B cell (primary cell): ENCODE data around the gene DGKQ. TPM values are rescaled to one million over a fixed set of nuclear protein-coding genes. Genes with fewer than 3 reads are reported as not detected.
A peak's percentile ranks its signal among the peaks of the same experiment; 100 is the strongest.

Source experiments
- ATAC-seq: fragments of 200-7000 bp; cut with Tn5 transposase; one replicate; pipeline ENCODE4 v1.10.0; 2021; ENCODE audit warnings: low read depth, mild to moderate bottlenecking, moderate number of reproducible peaks, moderate library complexity
- CTCF ChIA-PET: fragments of 350-600 bp; sonication (Branson Sonifier 250); formaldehyde crosslinking; loops from one replicate; lab custom pipeline; 2021; ENCODE audit warnings: antibody characterized with exemption, inconsistent platforms; lab: Charles Lee
- POLR2A ChIA-PET: fragments of 350-600 bp; sonication (Branson Sonifier 250); formaldehyde crosslinking; loops from one replicate; lab custom pipeline; 2021; ENCODE audit warnings: antibody characterized with exemption; lab: Charles Lee
- DNase-seq: peaks from one replicate; pipeline ENCODE4 v3.0.0; 2013
- H2AFZ ChIP-seq: 2 replicates; pipeline ENCODE4 v1.6.1; 2012; ENCODE audit warnings: mild to moderate bottlenecking, low read depth, low read length; ENCODE audit not compliant: insufficient read depth, poor library complexity, severe bottlenecking
- H3K27ac ChIP-seq, 2 donors: 1 replicate in 1 of 2; 2 replicates in 1 of 2; pipeline ENCODE4 v1.5.1; 2012 to 2013; ENCODE audit warnings: low read length in 2 of 2, mild to moderate bottlenecking in 2 of 2, moderate library complexity in 1 of 2
- H3K27me3 ChIP-seq, 4 experiments: fragments of 200-600 bp in 1 of 4; sonication (generic) in 1 of 4; replicated peaks in 1 of 4; 1 replicate in 2 of 4; 2 replicates in 2 of 4; pipeline versions ENCODE4 v1.6.1 to v1.7.0; 2013 to 2016; ENCODE audit warnings: low read length in 3 of 4, mild to moderate bottlenecking in 2 of 4, mixed read lengths in 1 of 4, moderate library complexity in 1 of 4; ENCODE audit not compliant: insufficient read depth in 4 of 4, control insufficient read depth in 3 of 4; ENCODE audit errors: control extremely low read depth in 1 of 4
- H3K36me3 ChIP-seq, 2 experiments: replicated peaks in 1 of 2; 1 replicate in 1 of 2; 2 replicates in 1 of 2; pipeline versions ENCODE4 v1.6.1 to v1.7.1; 2013; ENCODE audit warnings: low read length in 1 of 2; ENCODE audit not compliant: insufficient read depth in 2 of 2, control insufficient read depth in 1 of 2; ENCODE audit errors: control extremely low read depth in 1 of 2, extremely low read depth in 1 of 2
- H3K4me1 ChIP-seq, 2 donors: fragments of 200-600 bp in 1 of 2; sonication (generic) in 1 of 2; 1 replicate in 1 of 2; 2 replicates in 1 of 2; pipeline versions ENCODE4 v1.5.1 to v1.6.1; 2013 to 2017; ENCODE audit warnings: low read length in 2 of 2; ENCODE audit not compliant: control insufficient read depth in 2 of 2, insufficient read depth in 2 of 2
- H3K4me2 ChIP-seq: replicated peaks from 2 replicates; pipeline ENCODE3; 2012; ENCODE audit warnings: mild to moderate bottlenecking, low read depth, low read length; ENCODE audit not compliant: poor library complexity, severe bottlenecking
- H3K4me3 ChIP-seq, 5 experiments: fragments of 200-600 bp in 1 of 5; sonication (generic) in 1 of 5; 1 replicate in 3 of 5; 2 replicates in 2 of 5; pipeline versions ENCODE4 v1.5.1 to v1.7.0; 2011 to 2016; ENCODE audit warnings: low read length in 4 of 5, mild to moderate bottlenecking in 4 of 5, low read depth in 2 of 5, control low read depth in 1 of 5, moderate library complexity in 1 of 5; ENCODE audit not compliant: insufficient read depth in 1 of 5; ENCODE audit errors: control extremely low read depth in 1 of 5, extremely low read depth in 1 of 5
- H3K79me2 ChIP-seq: fragments of 200-600 bp; sonication (generic); one replicate; pipeline ENCODE4 v1.6.0; 2016; ENCODE audit warnings: low read length; ENCODE audit not compliant: control insufficient read depth, insufficient read depth
- H3K9ac ChIP-seq: fragments of 200-600 bp; sonication (generic); 2 replicates; pipeline ENCODE4 v1.6.1; 2017; ENCODE audit warnings: mild to moderate bottlenecking, low read length, moderate library complexity
- H3K9me3 ChIP-seq, 3 donors: one replicate each; pipeline versions ENCODE4 v1.6.1 to v1.7.1; 2013; ENCODE audit warnings: low read length in 2 of 3; ENCODE audit not compliant: control insufficient read depth in 2 of 3, insufficient read depth in 1 of 3; ENCODE audit errors: control extremely low read depth in 1 of 3
- H4K20me1 ChIP-seq: 2 replicates; pipeline ENCODE4 v1.6.0; 2012; ENCODE audit warnings: mild to moderate bottlenecking, low read length; ENCODE audit not compliant: insufficient read depth, control insufficient read depth, poor library complexity, severe bottlenecking
- H3K27ac Mint-ChIP-seq: one replicate; pipeline ENCODE4 v1.8.0; 2021; ENCODE audit warnings: mixed read lengths
- H3K27me3 Mint-ChIP-seq: one replicate; pipeline ENCODE4 v1.8.0; 2021; ENCODE audit warnings: mixed read lengths
- H3K4me1 Mint-ChIP-seq: one replicate; pipeline ENCODE4 v1.8.0; 2021; ENCODE audit warnings: mixed read lengths
- H3K4me3 Mint-ChIP-seq: one replicate; pipeline ENCODE4 v1.8.0; 2021; ENCODE audit warnings: mixed read lengths
- H3K9me3 Mint-ChIP-seq: one replicate; pipeline ENCODE4 v1.8.0; 2022; ENCODE audit warnings: mixed read lengths; ENCODE audit not compliant: insufficient read depth
- CTCF ChIP-seq: fragments of 200-600 bp; IDR thresholded peaks from one replicate; pipeline ENCODE4 v1.8.0; 2022; ENCODE audit warnings: antibody characterized with exemption, mild to moderate bottlenecking
- EZH2 ChIP-seq: IDR thresholded peaks from 2 replicates; pipeline ENCODE4 v1.6.1; 2012; ENCODE audit warnings: borderline replicate concordance, low read depth, mild to moderate bottlenecking, moderate library complexity, low read length; ENCODE audit not compliant: insufficient read depth, poor library complexity, severe bottlenecking
- WGBS: methylation state at CpG from one replicate; pipeline ENCODE4 v1.1.5; 2013; ENCODE audit warnings: missing lambda C conversion rate; ENCODE audit not compliant: insufficient coverage; 5-methylcytosine and 5-hydroxymethylcytosine counted together
- intact Hi-C: fragments of 100-400 bp; cut with micrococcal nuclease; formaldehyde crosslinking; loops from one replicate; pipeline ENCODE4 v1.10.0; 2022
- polyA plus RNA-seq: library from polyadenylated mRNA; depleted of rRNA; stranded (reverse); fragments of >200 nt; gene quantifications from 2 replicates; pipeline ENCODE4 v1.2.3, GENCODE V29; 2012
- total RNA-seq, 2 donors: library from RNA; stranded (reverse); fragments of 120-200 nt in 1 of 2; gene quantifications; 1 replicate in 1 of 2; 2 replicates in 1 of 2; pipeline versions ENCODE4 v1.2.3 to v1.2.4, GENCODE V29; 2013 to 2022

The DGKQ gene
- total and polyA plus RNA-seq, 2 donors (not counting 1 experiment from before 2014, with no cell fraction given) = 22.6 to 30.4 TPM

GRCh38 chr4:947491-947971 is 25.8 kb downstream of the DGKQ start:
- Histone ChIP-seq H3K4me3 (no peak overlapping the region), H3K4me2 (peak overlapping the region; percentile 51), H3K27ac (no peak overlapping the region), H3K9ac (no peak overlapping the region), H3K4me1 (peaks cover 0 to 18% of the 10 kb centered on the region in 2 donors), H2AFZ (no peak overlapping the region), H3K27me3 (no peaks in the 10 kb centered on the region), H3K36me3 (peaks cover 0 to 15% of the 10 kb centered on the region in 2 experiments), H3K79me2 (peaks cover 67% of the 10 kb centered on the region), H3K9me3 (no peaks in the 10 kb centered on the region), H4K20me1 (peaks cover 80% of the 10 kb centered on the region)
- no peak overlapping the region for H3K27ac Mint-ChIP-seq
- 92% methylated on average over 19 of the region's 19 CpGs for WGBS
- no peak overlapping the region for H3K4me3 Mint-ChIP-seq
- TF ChIP-seq EZH2 (no peak), CTCF (no peak)
- peaks cover 18% of the 10 kb centered on the region for H3K4me1 Mint-ChIP-seq
- ChIA-PET POLR2A (no interaction called here), CTCF (no interaction called here)
- H3K27me3 Mint-ChIP-seq = no peaks in the 10 kb centered on the region
- DNase-seq = no peak
- H3K9me3 Mint-ChIP-seq = no peaks in the 10 kb centered on the region
- ATAC-seq = no peak
- intact Hi-C loops = no loop called here

- Histone ChIP-seq H3K27ac (no peak overlapping the region), H3K9ac (no peak overlapping the region), H3K4me1 (peaks cover 0 to 18% of the 10 kb centered on the region in 2 donors), H4K20me1 (peaks cover 77% of the 10 kb centered on the region), H3K27me3 (no peaks in the 10 kb centered on the region), H2AFZ (no peak overlapping the region), H3K4me2 (peak overlapping the region; percentile 51), H3K9me3 (no peaks in the 10 kb centered on the region), H3K4me3 (peak overlapping the region in 2 of 5 experiments; percentile 6 to 8), H3K79me2 (peaks cover 74% of the 10 kb centered on the region), H3K36me3 (peaks cover 0 to 10% of the 10 kb centered on the region in 2 experiments)
- Mint-ChIP-seq H3K9me3 (no peaks in the 10 kb centered on the region), H3K4me3 (peak overlapping the region; percentile 66), H3K27me3 (no peaks in the 10 kb centered on the region), H3K27ac (no peak overlapping the region), H3K4me1 (peaks cover 18% of the 10 kb centered on the region)
- TF ChIP-seq EZH2 = no peak
- intact Hi-C loops = no loop called here
- ChIA-PET POLR2A (no interaction called here), CTCF (no interaction called here)
- 43% methylated on average over 60 of the region's 62 CpGs for WGBS
- DNase-seq (no peak), ATAC-seq (peak; percentile 45)
These were observed 26.6 kb downstream of the DGKQ start for GRCh38 chr4:946517-947471.
